HCT116 (cell line): ENCODE data around the gene CXCL5. TPM values are rescaled to one million over a fixed set of nuclear protein-coding genes. Genes with fewer than 3 reads are reported as not detected.
A peak's percentile ranks its signal among the peaks of the same experiment; 100 is the strongest.

Experiments used
- ATAC-seq: fragments of 200-7000 bp; cut with Tn5 transposase; 2 replicates; pipeline ENCODE4 v1.9.1; 2020; ENCODE audit warnings: mild to moderate bottlenecking, moderate library complexity
- BruUV-seq: library from RNA; stranded (reverse); fragments of 400-500 nt; replicated peaks from 2 replicates; lab custom pipeline; 2021; lab: Mats Ljungman, UMichigan
- CTCF ChIA-PET: fragments of 300-600 bp; sonication (Branson Sonifier 250); formaldehyde crosslinking; loops from one replicate; lab custom pipeline; 2021; ENCODE audit warnings: antibody characterized with exemption; lab: Charles Lee
- POLR2A ChIA-PET: fragments of 300-600, 350-600 bp; sonication (Branson Sonifier 250); formaldehyde crosslinking; loops from one replicate; lab custom pipeline; 2021; ENCODE audit warnings: antibody characterized with exemption; lab: Charles Lee
- RAD21 ChIA-PET, 2 experiments: fragments of 300-600 bp; sonication (Branson Sonifier 250); formaldehyde crosslinking; loops; one replicate each; lab custom pipeline; 2023; ENCODE audit warnings: low total read pairs in 2 of 2; ENCODE audit not compliant: uncharacterized antibody in 2 of 2, unreplicated experiment in 2 of 2, low non-redundant PET in 1 of 2; lab: Charles Lee
- DNase-seq: peaks from one replicate; pipeline ENCODE4 v3.0.0-alpha.2; 2010; ENCODE audit warnings: low read depth, low spot score
- H2AFZ ChIP-seq: fragments of 200-600 bp; shearing (Covaris generic), sonication (generic); 2 replicates; pipeline ENCODE4 v1.6.1; 2017; ENCODE audit warnings: low read depth, mixed run types, mixed read lengths, antibody characterized with exemption, low read length; ENCODE audit not compliant: poor library complexity, severe bottlenecking
- H3K27ac ChIP-seq: 2 replicates; pipeline ENCODE4 v1.5.1; 2012; ENCODE audit warnings: low read depth, low read length
- H3K27me3 ChIP-seq: fragments of 200-600 bp; sonication (generic); 2 replicates; pipeline ENCODE4 v1.6.1; 2016; ENCODE audit warnings: mixed run types, low read length, mixed read lengths; ENCODE audit not compliant: insufficient read depth
- H3K36me3 ChIP-seq, 2 experiments: fragments of 200-500 bp in 1 of 2; fragments of 200-600 bp in 1 of 2; sonication (Bioruptor generic) in 1 of 2; sonication (generic) in 1 of 2; 2 replicates each; pipeline versions ENCODE4 v1.5.1 to v1.6.1; 2014 to 2016; ENCODE audit warnings: low read length in 2 of 2, inconsistent platforms in 1 of 2, mixed read lengths in 1 of 2, mixed run types in 1 of 2; ENCODE audit not compliant: insufficient read depth in 2 of 2, control insufficient read depth in 1 of 2
- H3K4me1 ChIP-seq, 2 experiments: fragments of 200-600 bp in 1 of 2; sonication (generic) in 1 of 2; 2 replicates each; pipeline versions ENCODE4 v1.5.1 to v1.6.1; 2012 to 2017; ENCODE audit warnings: low read length in 2 of 2, inconsistent platforms in 1 of 2, mild to moderate bottlenecking in 1 of 2, mixed read lengths in 1 of 2, mixed run types in 1 of 2, moderate library complexity in 1 of 2; ENCODE audit not compliant: insufficient read depth in 2 of 2, control insufficient read depth in 1 of 2
- H3K4me2 ChIP-seq: fragments of 200-600 bp; sonication (generic); 2 replicates; pipeline ENCODE4 v1.6.1; 2017; ENCODE audit warnings: mixed run types, low read length, mixed read lengths
- H3K4me3 ChIP-seq, 2 experiments: fragments of 200-600 bp in 1 of 2; sonication (generic) in 1 of 2; replicated peaks in 1 of 2; 2 replicates each; pipeline ENCODE4 v1.5.1; 2011 to 2016; ENCODE audit warnings: low read length in 2 of 2, control low read depth in 1 of 2, low read depth in 1 of 2, mild to moderate bottlenecking in 1 of 2, mixed read lengths in 1 of 2, mixed run types in 1 of 2
- H3K79me2 ChIP-seq: fragments of 200-600 bp; sonication (generic); 2 replicates; pipeline ENCODE4 v1.6.1; 2017; ENCODE audit warnings: mild to moderate bottlenecking, mixed run types, low read length, moderate library complexity, mixed read lengths; ENCODE audit not compliant: insufficient read depth
- H3K9ac ChIP-seq: fragments of 200-600 bp; sonication (generic); 2 replicates; pipeline ENCODE4 v1.6.1; 2016; ENCODE audit warnings: low read length, mixed read lengths
- H3K9me2 ChIP-seq: fragments of 200-600 bp; sonication (generic), shearing (Covaris generic); 2 replicates; pipeline ENCODE4 v1.6.1; 2017; ENCODE audit warnings: mixed run types, mild to moderate bottlenecking, moderate library complexity; ENCODE audit not compliant: insufficient read depth
- H3K9me3 ChIP-seq, 2 experiments: fragments of 200-500 bp in 1 of 2; fragments of 200-600 bp in 1 of 2; sonication (Bioruptor generic) in 1 of 2; sonication (generic) in 1 of 2; 2 replicates each; pipeline ENCODE4 v1.6.1; 2014 to 2017; ENCODE audit warnings: low read length in 2 of 2, mixed read lengths in 2 of 2, inconsistent platforms in 1 of 2, low read depth in 1 of 2, mild to moderate bottlenecking in 1 of 2, mixed run types in 1 of 2, moderate library complexity in 1 of 2; ENCODE audit not compliant: control insufficient read depth in 1 of 2, insufficient read depth in 1 of 2
- H4K20me1 ChIP-seq: fragments of 200-600 bp; sonication (generic), shearing (Covaris generic); 2 replicates; pipeline ENCODE4 v1.6.1; 2017; ENCODE audit warnings: mixed run types, mild to moderate bottlenecking, moderate library complexity; ENCODE audit not compliant: insufficient read depth
- CBX3 ChIP-seq: IDR thresholded peaks from 2 replicates; pipeline ENCODE4 v1.6.1; 2012; ENCODE audit warnings: low read depth
- CEBPB ChIP-seq: IDR thresholded peaks from 2 replicates; pipeline ENCODE4 v1.6.1; 2012; ENCODE audit warnings: low read depth
- CTCF ChIP-seq, 3 experiments: fragments of 200-600 bp in 1 of 3; sonication (generic) in 1 of 3; IDR thresholded peaks in 2 of 3; conservative IDR thresholded peaks in 1 of 3; 2 replicates each; pipeline ENCODE4 v1.5.1; 2012 to 2017; ENCODE audit warnings: low read depth in 2 of 3, low read length in 2 of 3, antibody characterized with exemption in 1 of 3, borderline replicate concordance in 1 of 3, control low read depth in 1 of 3, mild to moderate bottlenecking in 1 of 3, mixed read lengths in 1 of 3, mixed run types in 1 of 3, moderate library complexity in 1 of 3; ENCODE audit not compliant: insufficient read depth in 1 of 3
- EGR1 ChIP-seq: IDR thresholded peaks from 2 replicates; pipeline ENCODE4 v1.6.1; 2012; ENCODE audit warnings: low read depth
- EZH2 ChIP-seq: fragments of 200-600 bp; sonication (generic); IDR thresholded peaks from 2 replicates; pipeline ENCODE4 v1.6.1; 2017; ENCODE audit warnings: antibody characterized with exemption, mixed run types
- EZH2phosphoT487 ChIP-seq: fragments of 200-600 bp; IDR thresholded peaks from 2 replicates; pipeline ENCODE4 v1.6.1; 2018; ENCODE audit warnings: antibody characterized with exemption, borderline replicate concordance
- JUND ChIP-seq: IDR thresholded peaks from 2 replicates; pipeline ENCODE4 v1.6.1; 2012
- RAD21 ChIP-seq: IDR thresholded peaks from 2 replicates; pipeline ENCODE4 v1.6.1; 2012; ENCODE audit warnings: low read depth, mild to moderate bottlenecking
- SIN3A ChIP-seq: IDR thresholded peaks from 2 replicates; pipeline ENCODE4 v1.6.1; 2012; ENCODE audit warnings: low read depth
- TCF7L2 ChIP-seq: IDR thresholded peaks from 2 replicates; pipeline ENCODE4 v1.7.0; 2011; ENCODE audit warnings: borderline replicate concordance, inconsistent platforms; ENCODE audit not compliant: insufficient read depth, insufficient read length; ENCODE audit errors: extremely low read depth
- YY1 ChIP-seq: IDR thresholded peaks from 2 replicates; pipeline ENCODE4 v1.6.1; 2011; ENCODE audit warnings: low read length, low read depth, moderate library complexity, mild to moderate bottlenecking; ENCODE audit not compliant: insufficient replicate concordance; ENCODE audit errors: extremely low read depth
- ZFX ChIP-seq: fragments of 450-650 bp; IDR thresholded peaks from 2 replicates; pipeline ENCODE4 v1.6.1; 2017
- intact Hi-C: fragments of 100-400 bp; cut with micrococcal nuclease; formaldehyde crosslinking; loops from 2 replicates; pipeline ENCODE4 v1.10.0; 2022
- total RNA-seq: library from RNA; stranded (reverse); gene quantifications from one replicate; pipeline ENCODE4 v1.2.1, GENCODE V29; 2021; ENCODE audit not compliant: unreplicated experiment
- TF ChIP-seq, protein P1 (sequence below): IDR thresholded peaks from 2 replicates; pipeline ENCODE4 v1.6.1; 2012

Gene CXCL5
- total RNA-seq, 1 experiment from 2014 or later = not detected

DNA sequence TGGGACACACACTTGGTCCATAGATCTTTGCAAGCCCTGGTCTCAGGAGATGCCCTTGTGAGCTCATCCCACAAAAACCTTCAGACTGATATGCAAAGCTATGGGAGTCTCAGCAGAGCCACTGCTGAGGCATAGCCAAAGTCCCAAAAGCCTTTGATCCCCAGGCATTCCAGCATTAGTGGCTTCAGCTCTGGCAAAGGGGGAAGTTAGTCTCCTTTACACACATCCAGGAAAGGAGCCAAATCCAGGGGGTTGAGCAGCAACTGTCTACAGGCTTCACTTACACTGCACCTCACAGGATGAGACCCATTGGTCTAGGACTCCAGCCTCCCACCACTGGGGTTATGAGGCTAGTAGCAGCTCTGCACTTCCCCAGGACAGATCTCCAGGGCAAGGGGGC, 30.6 kb downstream of the CXCL5 start:
- no peak overlapping the region for H3K9ac ChIP-seq
- no peak overlapping the region for H3K27ac ChIP-seq
- H3K79me2 ChIP-seq = no peaks in the 10 kb centered on the region
- H4K20me1 ChIP-seq = no peaks in the 10 kb centered on the region
- POLR2A ChIA-PET = no interaction called here
- H3K4me2 ChIP-seq = no peak overlapping the region
- H3K27me3 ChIP-seq = no peaks in the 10 kb centered on the region
- peaks cover 0 to 5% of the 10 kb centered on the region in 2 experiments; a peak in 1 of 4 replicates for H3K4me1 ChIP-seq
- no peak for TF ChIP-seq CEBPB
- no peak for TF ChIP-seq SIN3A
- TF ChIP-seq JUND = no peak
- no peak for TF ChIP-seq EZH2
- TF ChIP-seq CBX3 = no peak
- DNase-seq (no peak), ATAC-seq (no peak)
- no peaks in the 10 kb centered on the region for H3K36me3 ChIP-seq
- H3K9me3 ChIP-seq = 0 out of 4 replicates have a peak, but pooled peaks cover 0 to 5% of the 10 kb centered on the region in 2 experiments
- H3K4me3 ChIP-seq = no peak overlapping the region
- intact Hi-C loops = no loop called here
- RAD21 ChIA-PET = no interaction called here
- no peaks in the 10 kb centered on the region for H3K9me2 ChIP-seq
- CTCF ChIA-PET = no interaction called here
- no TSS peak for BruUV-seq
- no peak overlapping the region for H2AFZ ChIP-seq

- no peaks in the 10 kb centered on the region for H4K20me1 ChIP-seq
- H3K9ac ChIP-seq = no peak overlapping the region
- BruUV-seq = no TSS peak
- ATAC-seq (peak; percentile 97), DNase-seq (peak; percentile 46)
- H3K27me3 ChIP-seq = no peaks in the 10 kb centered on the region
- peak overlapping the region; percentile 41 for H2AFZ ChIP-seq
- CTCF ChIA-PET = interaction anchor here (0.7 to 1.9 kb wide), 5 partner anchors 9 to 100 kb away, joined by 3 to 5 read pairs (median 3); partner anchors contain the start of gene CXCL3
- no peaks in the 10 kb centered on the region for H3K79me2 ChIP-seq
- no peak overlapping the region for H3K27ac ChIP-seq
- no peak overlapping the region for H3K4me3 ChIP-seq
- H3K4me1 ChIP-seq = peaks cover 0 to 5% of the 10 kb centered on the region in 2 experiments; a peak in 1 of 4 replicates
- intact Hi-C loops = loop anchor here (1.0 kb wide), 1 partner anchor 32 kb away; no protein-coding TSS in a partner anchor
- peak overlapping the region; percentile 25; the same call in 1 of the 2 replicates for H3K4me2 ChIP-seq
- no peaks in the 10 kb centered on the region for H3K9me3 ChIP-seq
- peak; percentile 9 for TF ChIP-seq YY1
- TF ChIP-seq RAD21 = peak; percentile 64
- peak; percentile 27 to 68 (median 63); a peak in 5 of 6 replicates for TF ChIP-seq CTCF (IDR thresholded peaks at IDR 0.05 in 2 of 3, conservative IDR thresholded peaks at IDR 0.05 in 1 of 3; ENCODE audit: borderline replicate concordance in 1 of 3, insufficient read depth in 1 of 3, low read depth in 2 of 3, low read length in 2 of 3)
- TF ChIP-seq EZH2 = no peak
- no peak for TF ChIP-seq EZH2phosphoT487
- TF ChIP-seq TCF7L2 = no peak
- TF ChIP-seq, protein P1, sequence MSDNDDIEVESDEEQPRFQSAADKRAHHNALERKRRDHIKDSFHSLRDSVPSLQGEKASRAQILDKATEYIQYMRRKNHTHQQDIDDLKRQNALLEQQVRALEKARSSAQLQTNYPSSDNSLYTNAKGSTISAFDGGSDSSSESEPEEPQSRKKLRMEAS = peak; percentile 30; the same call in 1 of the 2 replicates
- TF ChIP-seq EGR1 = no peak
- TF ChIP-seq ZFX = no peak
- 0 out of 2 replicates have a peak, but pooled peaks have one; percentile 49 for TF ChIP-seq CBX3
- TF ChIP-seq, all 23 proteins: peak for 5
- ChIA-PET POLR2A (no interaction called here), RAD21 (no interaction called here)
- Histone ChIP-seq H3K9me2 (no peaks in the 10 kb centered on the region), H3K36me3 (no peaks in the 10 kb centered on the region)
Measured at GRCh38 chr4:73964862-73965611, 33.4 kb downstream of the CXCL5 start.
